GM21390 (cell line): ENCODE data around the gene FAM216B.
"Not testable (repeated sequence)": the region's sequence is repeated elsewhere in the genome, so short reads cannot be mapped to it uniquely, and the experiment has no call there.

Experiments
- ATAC-seq: cut with Tn5 transposase; IDR thresholded peaks from one replicate; pipeline ENCODE4 v1.9.1; 2021; ENCODE audit not compliant: unreplicated experiment

Gene FAM216B

GRCh38 chr13:42781352-42781751 lies at the start of gene FAM216B:
Gene FAM216B (plus strand): TSS chr13:42781584. CDS start chr13:42784068, 2,484 bp downstream.
- no peak for ATAC-seq

- ATAC-seq, result no peak
These were observed 49.3 kb upstream of the FAM216B start for GRCh38 chr13:42732073-42732472.

DNA sequence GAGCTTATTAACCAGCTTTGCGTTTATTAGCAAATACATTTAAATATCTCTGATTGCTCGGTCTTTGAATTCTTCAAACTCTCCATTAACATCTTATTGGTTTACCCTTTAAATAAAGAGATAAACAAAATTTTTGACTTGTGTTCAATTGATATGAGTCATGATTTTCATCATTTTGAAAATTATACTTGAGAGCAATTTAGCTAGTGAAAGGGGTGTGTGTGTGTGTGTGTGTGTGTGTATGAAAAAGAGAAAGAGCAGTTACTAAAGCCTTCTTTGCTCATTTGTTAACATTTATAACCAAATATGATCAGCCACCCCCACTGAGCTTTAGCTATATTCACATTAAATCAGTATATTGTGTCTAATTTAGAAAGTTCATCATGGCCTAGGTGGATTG lies 48.3 kb upstream of the FAM216B start:
- ATAC-seq, result no peak

DNA sequence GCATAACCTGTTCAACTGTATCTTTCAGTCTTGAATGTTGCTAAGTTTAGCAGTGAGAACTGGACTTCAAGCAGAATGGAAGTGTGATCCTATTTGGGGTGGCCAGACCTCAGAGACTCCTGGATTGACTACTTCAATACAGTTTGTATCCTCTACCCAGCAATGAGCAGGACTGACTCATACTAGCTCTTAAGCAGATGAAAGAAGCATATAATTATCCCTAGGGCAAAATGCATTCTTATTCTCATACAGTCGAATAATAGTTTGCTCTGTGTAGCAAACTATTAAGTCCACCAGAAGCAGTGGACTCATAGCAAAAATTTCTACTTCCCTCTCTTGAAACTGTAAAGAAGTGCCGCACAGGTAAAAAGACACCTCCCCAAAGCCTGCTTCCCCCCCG lies 46.4 kb upstream of the FAM216B start:
- ATAC-seq, result no peak

GRCh38 chr13:42740753-42741152 lies 40.6 kb upstream of the FAM216B start:
- ATAC-seq, result no peak

GRCh38 chr13:42741914-42742313 lies 39.5 kb upstream of the FAM216B start:
- no peak for ATAC-seq

DNA sequence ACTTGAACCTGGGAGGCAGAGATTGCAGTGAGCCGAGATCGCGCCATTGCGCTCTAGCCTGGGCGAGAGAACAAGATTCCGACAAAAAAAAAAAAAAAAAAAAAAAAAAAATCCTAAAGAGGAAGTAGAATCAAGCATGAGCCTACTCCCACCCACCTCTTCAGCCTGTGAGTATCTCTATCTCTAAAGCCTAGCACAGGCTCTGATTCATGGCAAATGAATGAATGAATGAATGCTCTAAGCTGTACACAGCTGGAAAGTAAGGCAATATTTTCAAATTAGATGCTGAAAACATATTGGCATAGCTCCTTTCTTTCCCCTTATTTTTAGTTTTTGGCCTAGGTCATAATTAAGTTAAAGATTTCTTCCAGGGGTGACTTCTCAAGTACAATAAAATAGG lies 35.7 kb upstream of the FAM216B start:
- no peak for ATAC-seq

DNA sequence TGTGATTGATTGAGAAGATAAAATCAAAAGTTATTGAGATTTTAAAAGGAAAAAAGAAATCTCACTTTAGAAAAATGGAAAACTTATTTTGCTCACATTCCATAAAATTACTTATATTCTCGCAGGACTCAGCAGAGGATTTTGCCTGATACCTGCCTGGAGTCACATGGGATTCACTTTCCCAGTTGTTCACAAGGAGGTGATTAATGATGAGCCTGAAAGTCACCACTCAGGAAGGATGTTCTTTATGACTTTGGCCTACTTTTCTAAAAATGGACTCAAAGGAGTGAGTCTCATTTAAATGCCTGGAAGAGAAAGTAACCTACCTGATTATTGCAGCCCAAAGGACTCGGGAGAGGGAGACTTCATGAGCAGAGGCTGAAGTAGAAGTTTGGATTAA lies 34.5 kb upstream of the FAM216B start:
- no peak for ATAC-seq

DNA sequence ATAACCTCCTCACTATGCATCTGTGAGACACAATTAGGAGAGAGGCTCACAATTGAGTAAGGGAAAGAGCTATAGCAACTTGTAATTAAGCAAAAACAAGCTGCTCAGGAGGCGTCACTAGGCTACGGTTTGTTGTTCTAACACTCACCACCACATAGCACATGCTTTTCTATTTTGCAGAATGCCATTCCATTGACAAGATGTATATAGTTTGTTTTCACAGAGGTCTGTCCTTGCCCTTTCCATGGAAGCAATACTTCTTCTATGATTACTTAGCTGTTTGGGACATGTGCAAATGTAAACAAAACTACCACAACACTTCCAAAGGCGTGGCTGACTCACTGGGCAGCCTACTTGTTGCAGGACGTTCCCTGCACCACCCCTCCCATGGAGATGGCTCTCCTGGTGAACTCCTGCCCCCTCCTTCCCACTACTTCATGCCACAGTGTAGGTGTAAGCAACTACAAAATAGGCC lies 33.9 kb upstream of the FAM216B start:
- ATAC-seq, result no peak

- no peak for ATAC-seq
These were observed 30.6 kb upstream of the FAM216B start for GRCh38 chr13:42750794-42751193.

DNA sequence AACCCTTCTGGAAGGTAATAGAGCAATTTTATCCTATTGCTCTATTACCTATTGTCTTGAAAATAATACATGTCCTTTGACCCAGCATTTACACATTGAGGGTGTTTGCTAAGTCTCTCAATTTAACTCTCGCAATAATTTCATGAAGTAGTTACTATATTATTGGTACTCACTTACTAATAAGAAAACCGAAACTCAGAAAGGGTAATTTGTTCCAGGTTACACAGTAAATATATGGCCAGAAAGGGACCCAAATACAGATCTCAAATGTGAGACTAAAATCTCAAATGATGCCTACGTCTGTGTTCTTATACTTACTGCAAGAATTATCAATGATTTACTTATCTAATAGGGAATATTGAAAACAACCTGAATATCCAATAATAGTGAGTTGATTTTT lies 29.7 kb upstream of the FAM216B start:
- ATAC-seq, result no peak

- ATAC-seq, result no peak
These were observed 28.7 kb upstream of the FAM216B start for GRCh38 chr13:42752731-42753130.

- ATAC-seq, result no peak
These were observed 27.7 kb upstream of the FAM216B start for GRCh38 chr13:42753697-42754096.

GRCh38 chr13:42754801-42755510 lies 26.4 kb upstream of the FAM216B start:
- ATAC-seq, result no peak

DNA sequence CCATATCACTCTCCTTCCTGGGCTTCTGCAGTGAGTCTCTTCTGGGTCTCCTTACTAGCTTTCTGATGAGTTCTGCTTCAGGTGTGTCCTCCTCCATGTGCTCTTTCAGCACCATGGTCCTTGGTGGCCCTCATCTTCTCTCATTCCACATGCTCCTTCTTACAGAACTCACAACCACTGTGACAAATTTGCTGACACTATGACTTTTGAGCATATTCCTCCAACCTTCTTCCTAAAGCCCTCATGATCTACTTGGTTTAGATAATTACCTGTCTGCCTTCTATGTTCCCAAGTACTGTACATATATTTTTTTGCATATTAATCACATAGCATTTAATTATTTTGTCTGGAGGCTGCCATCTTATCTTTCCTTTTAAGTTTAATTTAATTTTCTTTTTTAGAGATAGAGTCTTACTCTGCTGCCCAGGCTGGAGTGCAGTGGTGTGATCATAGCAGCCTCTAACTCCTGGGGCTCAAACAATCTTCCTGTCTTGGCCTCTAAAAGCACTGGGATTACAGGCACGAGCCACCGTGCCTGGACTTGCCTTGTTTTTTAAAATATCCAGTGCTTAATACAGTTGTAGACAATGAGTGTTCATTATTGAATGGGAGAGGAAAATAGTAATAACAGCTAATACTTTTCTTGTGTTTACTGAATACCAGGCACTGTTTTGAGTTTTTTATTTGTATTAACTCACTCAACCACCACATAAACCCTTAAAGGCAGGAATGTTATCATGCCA lies 23.5 kb upstream of the FAM216B start:
- ATAC-seq, result no peak

- no peak for ATAC-seq
These were observed 22.9 kb upstream of the FAM216B start for GRCh38 chr13:42758515-42758914.

GRCh38 chr13:42760951-42761350 lies 20.4 kb upstream of the FAM216B start:
- ATAC-seq, result no peak

GRCh38 chr13:42762251-42762650 lies 19.1 kb upstream of the FAM216B start:
- no peak for ATAC-seq

GRCh38 chr13:42762917-42763316 lies 18.5 kb upstream of the FAM216B start:
- no peak for ATAC-seq

GRCh38 chr13:42766016-42766415 lies 15.4 kb upstream of the FAM216B start:
- no peak for ATAC-seq

GRCh38 chr13:42769650-42770049 lies 11.7 kb upstream of the FAM216B start:
- no peak for ATAC-seq

GRCh38 chr13:42776558-42776957 lies 4.8 kb upstream of the FAM216B start:
- not testable (repeated sequence) for ATAC-seq
